Tibial artery (tissue), 4 donors: ENCODE data around the gene ALKAL2.
A peak's percentile ranks its signal among the peaks of the same experiment; 100 is the strongest.

Experiments used
- DNase-seq, 2 donors: peaks; one replicate each; pipeline ENCODE4 v3.0.0-alpha.2; 2019
- H3K27ac ChIP-seq, 2 donors: fragments of 200-600 bp; sonication (generic) in 1 of 2; 1 replicate in 1 of 2; 2 replicates in 1 of 2; pipeline ENCODE4 v1.5.1; 2018 to 2019; ENCODE audit warnings: mild to moderate bottlenecking in 1 of 2
- H3K27me3 ChIP-seq, 2 donors: fragments of 200-600 bp; sonication (generic) in 1 of 2; one replicate each; pipeline versions ENCODE4 v1.5.1 to v1.6.0; 2016 to 2019
- H3K36me3 ChIP-seq, 3 donors: fragments of 200-600 bp; sonication (generic) in 2 of 3; one replicate each; pipeline ENCODE4 v1.5.1; 2016 to 2019; ENCODE audit warnings: mild to moderate bottlenecking in 2 of 3
- H3K4me1 ChIP-seq, 4 donors: fragments of 200-600 bp; sonication (generic) in 2 of 4; 1 replicate in 3 of 4; 2 replicates in 1 of 4; pipeline ENCODE4 v1.5.1; 2016 to 2019
- H3K4me3 ChIP-seq, 2 donors: fragments of 200-600 bp; sonication (generic) in 1 of 2; 1 replicate in 1 of 2; 2 replicates in 1 of 2; pipeline ENCODE4 v1.5.1; 2018 to 2019; ENCODE audit warnings: mild to moderate bottlenecking in 2 of 2
- H3K9me3 ChIP-seq, 3 donors: fragments of 200-600 bp; sonication (generic) in 1 of 3; one replicate each; pipeline ENCODE4 v1.5.1; 2016 to 2019
- CTCF ChIP-seq, 2 experiments: fragments of 200-600 bp in 1 of 2; fragments of 450-650 bp in 1 of 2; IDR thresholded peaks; one replicate each; pipeline ENCODE4 v1.5.1; 2017 to 2019; ENCODE audit warnings: antibody characterized with exemption in 2 of 2, mild to moderate bottlenecking in 1 of 2, moderate library complexity in 1 of 2
- intact Hi-C: fragments of 100-400 bp; cut with DNase I; formaldehyde crosslinking; loops from one replicate; pipeline ENCODE4 v1.15.0; 2023; ENCODE audit warnings: low total_unique reads

The ALKAL2 gene

GRCh38 chr2:288758-289361 is 969 bp upstream of the ALKAL2 start:
- Histone ChIP-seq H3K36me3 (peaks cover 0 to 6% (median 0%) of the 10 kb centered on the region in 3 donors), H3K27me3 (peaks cover 0 to 35% of the 10 kb centered on the region in 2 donors), H3K4me3 (peak overlapping the region; percentile 55 to 62), H3K27ac (peak overlapping the region; percentile 68 to 83), H3K4me1 (peaks cover 0 to 51% (median 38%) of the 10 kb centered on the region in 4 donors), H3K9me3 (no peaks in the 10 kb centered on the region)
- TF ChIP-seq CTCF (IDR thresholded peaks at IDR 0.05), result no peak
- DNase-seq, result peak in 1 of 2 donors; percentile 49
- intact Hi-C loops, result no loop called here

- no peak for TF ChIP-seq CTCF (IDR thresholded peaks at IDR 0.05)
- Histone ChIP-seq H3K9me3 (no peaks in the 10 kb centered on the region), H3K27ac (peak overlapping the region; percentile 68 to 83), H3K27me3 (peaks cover 0 to 35% of the 10 kb centered on the region in 2 donors), H3K4me1 (peaks cover 0 to 51% (median 38%) of the 10 kb centered on the region in 4 donors), H3K4me3 (peak overlapping the region; percentile 55 to 62), H3K36me3 (peaks cover 5 to 15% (median 5%) of the 10 kb centered on the region in 3 donors)
- intact Hi-C loops, result no loop called here
- DNase-seq, result no peak
Observed at GRCh38 chr2:287471-287885, 413 bp downstream of the ALKAL2 start.

GRCh38 chr2:286774-287392 is 1.0 kb downstream of the ALKAL2 start:
- no peak for TF ChIP-seq CTCF (IDR thresholded peaks at IDR 0.05)
- H3K4me3 ChIP-seq, result peak overlapping the region; percentile 55 to 62
- peak overlapping the region; percentile 68 to 83 for H3K27ac ChIP-seq
- H3K36me3 ChIP-seq, result peaks cover 11 to 20% (median 11%) of the 10 kb centered on the region in 3 donors
- intact Hi-C loops, result no loop called here
- no peaks in the 10 kb centered on the region for H3K9me3 ChIP-seq
- DNase-seq, result no peak
- peaks cover 0 to 51% (median 38%) of the 10 kb centered on the region in 4 donors for H3K4me1 ChIP-seq
- peaks cover 0 to 35% of the 10 kb centered on the region in 2 donors for H3K27me3 ChIP-seq

GRCh38 chr2:286035-286434 is 1.9 kb downstream of the ALKAL2 start:
- intact Hi-C loops, result no loop called here
- no peak for DNase-seq
- no peak for TF ChIP-seq CTCF (IDR thresholded peaks at IDR 0.05)
- Histone ChIP-seq H3K4me1 (peaks cover 0 to 51% (median 38%) of the 10 kb centered on the region in 4 donors), H3K36me3 (peaks cover 20 to 29% (median 20%) of the 10 kb centered on the region in 3 donors), H3K27me3 (peaks cover 0 to 35% of the 10 kb centered on the region in 2 donors), H3K9me3 (no peaks in the 10 kb centered on the region), H3K4me3 (no peak overlapping the region), H3K27ac (no peak overlapping the region)

GRCh38 chr2:285531-285930 is 2.4 kb downstream of the ALKAL2 start:
- DNase-seq, result no peak
- H3K27me3 ChIP-seq, result peaks cover 0 to 35% of the 10 kb centered on the region in 2 donors
- TF ChIP-seq CTCF (IDR thresholded peaks at IDR 0.05), result no peak
- H3K4me1 ChIP-seq, result peaks cover 0 to 51% (median 38%) of the 10 kb centered on the region in 4 donors
- intact Hi-C loops, result no loop called here
- peak overlapping the region in 1 of 2 donors; percentile 19 for H3K27ac ChIP-seq
- H3K4me3 ChIP-seq, result no peak overlapping the region
- peaks cover 25 to 34% (median 25%) of the 10 kb centered on the region in 3 donors for H3K36me3 ChIP-seq
- H3K9me3 ChIP-seq, result no peaks in the 10 kb centered on the region
